Measurements from ENCODE around the gene FLNC. TPM values are rescaled to one million over a fixed set of nuclear protein-coding genes. Genes with fewer than 3 reads are reported as not detected.

The FLNC gene
- total and polyA plus RNA-seq, 9 of the 15 experiments (the other 6 are each of a cell fraction or from before 2014, with no cell fraction given), result 0.90 to 155 (median 28.8) TPM

- DNase-seq (ENCODE audit: extremely low read depth in 1 of 4, low spot score in 3 of 4) (no peak), ATAC-seq (no peak), FAIRE-seq (no peak)
- H3K4me2 ChIP-seq (ENCODE audit: insufficient read depth, low read length), result no peak overlapping the region
- H3K36me3 ChIP-seq (ENCODE audit: control insufficient read depth, insufficient read depth, low read length), result no peaks in the 10 kb centered on the region
- peaks cover 4% of the 10 kb centered on the region for H3K9me3 ChIP-seq (replicated peaks; ENCODE audit: control insufficient read depth, insufficient read depth, low read depth, low read length)
- ChIA-PET POLR2A (no interaction called here), CTCF (ENCODE audit: low intra/inter-chr PET ratio) (no interaction called here)
- H2AFZ ChIP-seq (ENCODE audit: low read depth, low read length), result no peak overlapping the region
- BruUV-seq (replicated peaks), result no TSS peak
- peaks cover 14 to 51% of the 10 kb centered on the region in 2 experiments for H3K27me3 ChIP-seq (ENCODE audit: control insufficient read depth in 2 of 2, insufficient read depth in 2 of 2, low read length in 2 of 2)
- H4K20me1 ChIP-seq (replicated peaks; ENCODE audit: control insufficient read depth, insufficient read depth, low read length), result no peaks in the 10 kb centered on the region; the same call in 1 of the 2 replicates
- 32% methylated on average over 11 of the region's 11 CpGs for WGBS (ENCODE audit: insufficient coverage, low coverage, missing lambda C conversion rate)
- in situ Hi-C loops (cut with MboI) (no loop called here), intact Hi-C loops (cut with micrococcal nuclease) (no loop called here)
- no peak for TF ChIP-seq FOXJ2 (tag; IDR thresholded peaks at IDR 0.05)
- TF ChIP-seq ZNF695 (CRISPR knock-in tag; IDR thresholded peaks at IDR 0.05), result no peak
- H3K79me2 ChIP-seq (ENCODE audit: control insufficient read depth, insufficient read depth, low read length), result no peaks in the 10 kb centered on the region
- H3K27ac ChIP-seq (ENCODE audit: extremely low read depth, low read depth, low read length), result no peak overlapping the region
- H3K9me1 ChIP-seq (ENCODE audit: control insufficient read depth, insufficient read depth, low read length), result no peaks in the 10 kb centered on the region
- peaks cover 0 to 65% of the 10 kb centered on the region in 2 experiments; a peak in 3 of 5 replicates for H3K4me1 ChIP-seq (replicated peaks in 1 of 2; ENCODE audit: control insufficient read depth in 2 of 2, insufficient read depth in 2 of 2, low read length in 2 of 2)
- H3K9ac ChIP-seq (ENCODE audit: insufficient read depth in 1 of 2, low read depth in 2 of 2, low read length in 2 of 2), result peak overlapping the region in 1 of 2 experiments; percentile 11; a peak in 1 of 4 replicates
- H3K4me3 ChIP-seq, result no peak overlapping the region
These were observed 58.5 kb downstream of the FLNC start for GRCh38 chr7:128888756-128889095.

GRCh38 chr7:128889121-128889520 is 58.9 kb downstream of the FLNC start:
- Histone ChIP-seq H3K9me1 (ENCODE audit: control insufficient read depth, insufficient read depth, low read length) (no peaks in the 10 kb centered on the region), H3K4me2 (ENCODE audit: insufficient read depth, low read length) (no peak overlapping the region), H3K27me3 (ENCODE audit: control insufficient read depth in 2 of 2, insufficient read depth in 2 of 2, low read length in 2 of 2) (peaks cover 14 to 55% of the 10 kb centered on the region in 2 experiments), H3K79me2 (ENCODE audit: control insufficient read depth, insufficient read depth, low read length) (no peaks in the 10 kb centered on the region), H4K20me1 (replicated peaks; ENCODE audit: control insufficient read depth, insufficient read depth, low read length) (no peaks in the 10 kb centered on the region; the same call in 1 of the 2 replicates), H3K4me1 (replicated peaks in 1 of 2; ENCODE audit: control insufficient read depth in 2 of 2, insufficient read depth in 2 of 2, low read length in 2 of 2) (peaks cover 0 to 65% of the 10 kb centered on the region in 2 experiments; a peak in 3 of 5 replicates), H3K9ac (ENCODE audit: insufficient read depth in 1 of 2, low read depth in 2 of 2, low read length in 2 of 2) (peak overlapping the region in 1 of 2 experiments; percentile 56; a peak in 1 of 4 replicates), H3K27ac (ENCODE audit: extremely low read depth, low read depth, low read length) (no peak overlapping the region), H3K36me3 (ENCODE audit: control insufficient read depth, insufficient read depth, low read length) (no peaks in the 10 kb centered on the region), H2AFZ (ENCODE audit: low read depth, low read length) (no peak overlapping the region), H3K9me3 (replicated peaks; ENCODE audit: control insufficient read depth, insufficient read depth, low read depth, low read length) (peaks cover 4% of the 10 kb centered on the region), H3K4me3 (no peak overlapping the region)
- intact Hi-C loops (cut with micrococcal nuclease), result no loop called here
- BruUV-seq (replicated peaks), result no TSS peak
- no peak for ATAC-seq
- 8% methylated on average over 8 of the region's 8 CpGs for WGBS (ENCODE audit: insufficient coverage, low coverage, missing lambda C conversion rate)
- ChIA-PET CTCF (ENCODE audit: low intra/inter-chr PET ratio) (no interaction called here), POLR2A (interaction anchor here (1.2 kb wide), 1 partner anchor 202 kb away, joined by 3 read pairs; no protein-coding TSS in a partner anchor)
- FAIRE-seq, result no peak
- in situ Hi-C loops (cut with MboI), result no loop called here
- no peak for DNase-seq (ENCODE audit: extremely low read depth in 1 of 4, low spot score in 3 of 4)
- TF ChIP-seq SMAD4 (CRISPR knock-in tag; conservative IDR thresholded peaks at IDR 0.05) (no peak), ZNF3 (CRISPR knock-in tag; IDR thresholded peaks at IDR 0.05) (no peak), KLF1 (tag; IDR thresholded peaks at IDR 0.05) (no peak), RNF219 (CRISPR knock-in tag; IDR thresholded peaks at IDR 0.05) (no peak), CUX1 (CRISPR knock-in tag; IDR thresholded peaks at IDR 0.05) (no peak)
